Activated T-cell treated with anti-CD3 and anti-CD28 coated beads for 1 hour (primary cell): ENCODE results near the gene CPT1B.

Experiments used
- DNase-seq: peaks from one replicate; pipeline ENCODE4 v3.0.0-alpha.2; 2020; ENCODE audit warnings: low read depth

The CPT1B gene

GRCh38 chr22:50585781-50586180 lies 7.6 kb upstream of the CPT1B start:
- no peak for DNase-seq

- DNase-seq, result no peak
Observed at GRCh38 chr22:50585238-50585637, 7.0 kb upstream of the CPT1B start.

- DNase-seq, result no peak
Observed at GRCh38 chr22:50584106-50585096, 6.2 kb upstream of the CPT1B start.

- no peak for DNase-seq
Observed at GRCh38 chr22:50583294-50583861, 5.2 kb upstream of the CPT1B start.

GRCh38 chr22:50582493-50583293 lies 4.5 kb upstream of the CPT1B start, which contains the start of gene CHKB:
TSS of gene CHKB (minus strand) at chr22:50582849. CDS start at chr22:50582781, 68 bp downstream.
- peak; percentile 97 for DNase-seq

GRCh38 chr22:50581950-50582492 lies 3.8 kb upstream of the CPT1B start:
- DNase-seq, result peak; percentile 22

GRCh38 chr22:50581031-50581949 lies 3.1 kb upstream of the CPT1B start:
- DNase-seq, result no peak

- DNase-seq, result no peak
Observed at GRCh38 chr22:50579752-50580151, 1.5 kb upstream of the CPT1B start.

GRCh38 chr22:50578776-50579310 lies 616 bp upstream of the CPT1B start:
- no peak for DNase-seq

- no peak for DNase-seq
Observed at GRCh38 chr22:50577697-50577986, 585 bp downstream of the CPT1B start.

- no peak for DNase-seq
Observed at GRCh38 chr22:50576806-50577696, 1.2 kb downstream of the CPT1B start.

GRCh38 chr22:50576070-50576469 lies 2.2 kb downstream of the CPT1B start:
- no peak for DNase-seq

- no peak for DNase-seq
Observed at GRCh38 chr22:50575426-50575941, 2.7 kb downstream of the CPT1B start.

- DNase-seq, result no peak
Observed at GRCh38 chr22:50574383-50574755, 3.9 kb downstream of the CPT1B start.

- no peak for DNase-seq
Observed at GRCh38 chr22:50573491-50574382, 4.5 kb downstream of the CPT1B start.

- DNase-seq, result no peak
Observed at GRCh38 chr22:50572965-50573364, 5.3 kb downstream of the CPT1B start.

GRCh38 chr22:50571264-50572175 lies 6.7 kb downstream of the CPT1B start:
- DNase-seq, result no peak

GRCh38 chr22:50570861-50571260 lies 7.4 kb downstream of the CPT1B start:
- no peak for DNase-seq
